Ectodermal cell (in vitro differentiated cells): Measurements from ENCODE around the gene SERGEF.

ENCODE experiments used
- H3K27ac ChIP-seq: 2 replicates; pipeline ENCODE4 v1.7.0; 2013; ENCODE audit warnings: mild to moderate bottlenecking, low read depth, low read length; ENCODE audit not compliant: insufficient read depth, poor library complexity, severe bottlenecking
- H3K27me3 ChIP-seq: 2 replicates; pipeline ENCODE4 v1.7.0; 2013; ENCODE audit warnings: mild to moderate bottlenecking, low read length; ENCODE audit not compliant: insufficient read depth, control insufficient read depth, poor library complexity, severe bottlenecking
- H3K36me3 ChIP-seq: one replicate; pipeline ENCODE4 v1.7.0; 2013; ENCODE audit warnings: low read length; ENCODE audit not compliant: control insufficient read depth, insufficient read depth
- H3K4me1 ChIP-seq: one replicate; pipeline ENCODE4 v1.7.0; 2013; ENCODE audit warnings: low read length; ENCODE audit not compliant: control insufficient read depth, insufficient read depth
- H3K4me3 ChIP-seq: 2 replicates; pipeline ENCODE4 v1.7.0; 2013; ENCODE audit warnings: low read depth, low read length, control low read depth; ENCODE audit not compliant: insufficient read depth
- H3K9me3 ChIP-seq: 2 replicates; pipeline ENCODE4 v1.7.0; 2013; ENCODE audit warnings: mild to moderate bottlenecking, low read length, moderate library complexity; ENCODE audit not compliant: control insufficient read depth
- WGBS, 2 experiments: methylation state at CpG; one replicate each; pipeline ENCODE4 v1.1.7; 2013; ENCODE audit warnings: missing lambda C conversion rate in 2 of 2; 5-methylcytosine and 5-hydroxymethylcytosine counted together

The SERGEF gene

GRCh38 chr11:17762309-17762974, 250.4 kb downstream of the SERGEF start:
- WGBS, 2 experiments, result 92% methylated on average over 17 of the region's 17 CpGs
- Histone ChIP-seq H3K27me3 (no peaks in the 10 kb centered on the region), H3K36me3 (no peaks in the 10 kb centered on the region), H3K9me3 (no peaks in the 10 kb centered on the region), H3K27ac (no peak overlapping the region), H3K4me3 (no peak overlapping the region), H3K4me1 (peaks cover 28% of the 10 kb centered on the region)

- H3K4me3 ChIP-seq, result no peak overlapping the region
- peaks cover 4% of the 10 kb centered on the region for H3K27me3 ChIP-seq
- no peak overlapping the region for H3K27ac ChIP-seq
- no peaks in the 10 kb centered on the region for H3K36me3 ChIP-seq
- no peaks in the 10 kb centered on the region for H3K9me3 ChIP-seq
- WGBS, 2 experiments, result 63% methylated on average over 23 of the region's 23 CpGs
- peaks cover 16% of the 10 kb centered on the region for H3K4me1 ChIP-seq
These were observed 252.5 kb downstream of the SERGEF start for GRCh38 chr11:17760102-17761029.

DNA sequence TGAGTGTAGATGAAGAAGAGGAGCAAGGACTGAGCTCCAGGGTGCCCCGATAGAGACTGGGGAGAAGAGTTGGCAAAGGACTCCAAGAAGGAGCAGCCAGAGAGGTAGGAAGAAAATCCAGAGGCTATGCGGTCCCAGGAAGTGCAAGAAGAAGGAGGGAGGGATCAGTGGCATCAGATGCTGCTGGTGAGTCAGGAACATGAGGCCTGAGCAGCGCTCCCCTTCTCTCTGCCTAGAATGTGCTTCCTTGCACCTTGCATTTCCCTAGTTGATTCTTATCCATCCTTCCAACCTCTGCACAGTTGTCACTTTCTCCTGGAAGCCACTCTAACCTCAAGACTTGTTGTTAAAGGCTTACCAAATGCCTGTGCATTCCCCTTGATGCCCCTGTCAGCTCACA, 257.0 kb downstream of the SERGEF start:
- H3K27me3 ChIP-seq, result peaks cover 5% of the 10 kb centered on the region
- no peaks in the 10 kb centered on the region for H3K4me1 ChIP-seq
- 80 to 85% methylated on average over 3 of the region's 3 CpGs for WGBS, 2 experiments
- no peaks in the 10 kb centered on the region for H3K9me3 ChIP-seq
- H3K36me3 ChIP-seq, result no peaks in the 10 kb centered on the region
- H3K4me3 ChIP-seq, result no peak overlapping the region
- no peak overlapping the region for H3K27ac ChIP-seq

- H3K36me3 ChIP-seq, result no peaks in the 10 kb centered on the region
- no peaks in the 10 kb centered on the region for H3K4me1 ChIP-seq
- H3K4me3 ChIP-seq, result no peak overlapping the region
- peaks cover 5% of the 10 kb centered on the region for H3K27me3 ChIP-seq
- H3K27ac ChIP-seq, result no peak overlapping the region
- 93% methylated on average over 10 of the region's 10 CpGs for WGBS, 2 experiments
- no peaks in the 10 kb centered on the region for H3K9me3 ChIP-seq
These were observed 259.2 kb downstream of the SERGEF start for GRCh38 chr11:17753641-17754040.

DNA sequence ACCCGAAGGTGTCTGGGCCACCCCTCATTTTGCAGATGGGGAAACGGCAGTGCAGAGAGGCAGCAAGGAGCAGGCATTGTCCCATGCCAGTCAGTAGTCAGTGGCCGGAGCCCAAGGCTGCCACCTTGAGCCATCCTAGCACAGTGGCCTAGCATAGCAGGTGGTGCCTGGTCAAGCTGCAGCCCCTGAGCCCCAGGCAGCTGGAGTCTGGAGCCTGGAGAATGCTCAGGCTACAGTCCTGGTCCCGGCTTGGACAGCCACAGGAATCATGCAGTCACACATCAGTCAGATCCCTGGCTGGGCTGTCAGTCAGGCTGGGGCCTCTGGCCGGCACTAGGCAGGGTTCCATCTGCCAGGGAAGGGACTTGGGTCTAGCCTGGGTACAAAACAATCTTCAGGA, 259.7 kb downstream of the SERGEF start:
- Histone ChIP-seq H3K4me1 (no peaks in the 10 kb centered on the region), H3K27ac (no peak overlapping the region), H3K27me3 (peaks cover 5% of the 10 kb centered on the region), H3K4me3 (no peak overlapping the region), H3K36me3 (no peaks in the 10 kb centered on the region), H3K9me3 (no peaks in the 10 kb centered on the region)
- 76 to 80% methylated on average over 5 of the region's 5 CpGs for WGBS, 2 experiments

- Histone ChIP-seq H3K4me1 (no peaks in the 10 kb centered on the region), H3K4me3 (no peak overlapping the region), H3K27ac (no peak overlapping the region), H3K36me3 (no peaks in the 10 kb centered on the region), H3K9me3 (no peaks in the 10 kb centered on the region), H3K27me3 (peaks cover 5% of the 10 kb centered on the region)
- WGBS, 2 experiments, result 90 to 91% methylated on average over 7 of the region's 7 CpGs
These were observed 260.7 kb downstream of the SERGEF start for GRCh38 chr11:17752144-17752543.

DNA sequence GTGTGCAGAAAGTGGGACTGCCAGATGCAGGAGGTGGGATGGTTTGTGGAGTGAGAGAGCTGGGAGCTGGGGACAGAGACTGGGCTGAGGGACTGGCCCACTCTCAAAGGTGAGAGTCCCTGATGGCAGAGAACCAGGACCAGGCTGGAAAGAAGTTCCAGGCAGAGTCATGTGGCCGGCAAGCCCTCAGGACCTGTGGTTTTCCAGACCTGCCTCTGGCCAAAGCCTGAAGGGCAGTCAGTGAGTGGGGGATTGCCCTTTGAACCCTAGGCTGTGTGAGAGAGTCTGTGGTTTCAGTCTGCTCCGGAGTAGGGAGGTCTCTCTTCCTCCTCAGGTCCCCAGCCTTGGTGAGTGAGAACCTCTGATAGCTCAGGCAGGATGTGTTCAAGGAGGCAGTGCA, 261.3 kb downstream of the SERGEF start:
- H3K27me3 ChIP-seq, result peaks cover 5% of the 10 kb centered on the region
- H3K27ac ChIP-seq, result no peak overlapping the region
- H3K9me3 ChIP-seq, result no peaks in the 10 kb centered on the region
- no peaks in the 10 kb centered on the region for H3K4me1 ChIP-seq
- no peaks in the 10 kb centered on the region for H3K36me3 ChIP-seq
- WGBS, 2 experiments, result 90 to 93% methylated on average over 2 of the region's 2 CpGs
- no peak overlapping the region for H3K4me3 ChIP-seq

- Histone ChIP-seq H3K27ac (no peak overlapping the region), H3K9me3 (no peaks in the 10 kb centered on the region), H3K4me3 (no peak overlapping the region), H3K36me3 (no peaks in the 10 kb centered on the region), H3K27me3 (peaks cover 5% of the 10 kb centered on the region), H3K4me1 (no peaks in the 10 kb centered on the region)
- 86 to 91% methylated on average over 2 of the region's 2 CpGs for WGBS, 2 experiments
These were observed 262.1 kb downstream of the SERGEF start for GRCh38 chr11:17750801-17751165.

DNA sequence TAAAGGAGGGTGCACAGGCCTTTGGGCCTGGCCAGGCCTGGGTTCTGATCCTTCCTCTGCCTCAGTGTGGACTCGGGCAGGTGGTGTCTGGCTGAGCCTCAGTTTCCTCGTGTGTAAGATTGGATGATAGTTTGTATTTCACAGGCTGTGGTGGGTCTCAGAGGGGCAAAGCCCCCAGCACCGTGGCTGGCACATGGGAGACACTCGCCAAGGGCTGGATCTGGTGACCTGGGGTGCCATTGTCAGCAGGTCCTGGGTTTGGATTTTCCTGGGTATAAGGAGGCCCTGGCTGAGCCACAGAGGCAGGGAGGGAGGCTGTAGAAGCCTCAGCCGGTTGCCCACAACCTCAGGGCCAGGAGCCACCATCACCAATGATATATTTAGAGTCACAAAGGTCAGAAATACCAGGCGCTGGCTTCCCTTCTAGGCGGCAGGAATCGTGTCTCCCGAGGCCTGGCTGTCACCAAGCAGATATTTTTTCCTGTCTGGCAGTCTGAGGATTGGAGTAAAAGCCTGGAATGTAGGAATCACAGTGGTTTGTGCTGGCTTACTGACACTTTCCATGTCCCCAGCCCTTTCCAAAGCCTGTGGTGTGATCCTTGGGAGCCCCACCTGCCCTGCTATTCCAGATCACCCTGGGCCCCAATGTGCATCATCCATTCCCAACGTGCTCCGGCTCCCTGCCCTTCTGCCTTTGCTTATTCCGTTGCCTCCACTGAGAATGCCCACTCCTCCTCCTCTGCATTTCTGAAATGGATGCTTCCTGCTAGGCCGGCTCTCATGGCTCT, 262.6 kb downstream of the SERGEF start:
- 87 to 91% methylated on average over 13 of the region's 13 CpGs for WGBS, 2 experiments
- no peaks in the 10 kb centered on the region for H3K36me3 ChIP-seq
- no peak overlapping the region for H3K4me3 ChIP-seq
- no peak overlapping the region for H3K27ac ChIP-seq
- H3K9me3 ChIP-seq, result no peaks in the 10 kb centered on the region
- H3K27me3 ChIP-seq, result no peaks in the 10 kb centered on the region
- no peaks in the 10 kb centered on the region for H3K4me1 ChIP-seq
